Measurements from ENCODE around the gene MYMX.

Gene MYMX

DNA sequence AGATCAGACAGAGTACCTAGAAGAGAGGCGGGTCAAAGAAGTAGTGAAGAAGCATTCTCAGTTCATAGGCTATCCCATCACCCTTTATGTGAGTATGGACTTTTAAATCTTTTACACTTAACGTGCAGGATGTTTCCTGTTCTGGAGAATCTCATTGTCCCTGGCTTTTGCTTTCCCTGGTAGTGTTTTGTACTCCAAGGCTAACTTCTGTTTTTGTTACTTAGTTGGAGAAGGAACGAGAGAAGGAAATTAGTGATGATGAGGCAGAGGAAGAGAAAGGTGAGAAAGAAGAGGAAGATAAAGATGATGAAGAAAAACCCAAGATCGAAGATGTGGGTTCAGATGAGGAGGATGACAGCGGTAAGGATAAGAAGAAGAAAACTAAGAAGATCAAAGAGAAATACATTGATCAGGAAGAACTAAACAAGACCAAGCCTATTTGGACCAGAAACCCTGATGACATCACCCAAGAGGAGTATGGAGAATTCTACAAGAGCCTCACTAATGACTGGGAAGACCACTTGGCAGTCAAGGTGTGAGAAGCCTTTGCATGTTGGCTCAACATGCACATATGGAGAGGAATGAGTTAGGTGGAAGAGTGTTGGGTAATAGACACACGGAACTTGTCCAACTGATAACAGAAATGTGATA lies 33.5 kb downstream of the MYMX start:
- H3K36me3 ChIP-seq (replicated peaks in 1 of 2; ENCODE audit: control insufficient read depth in 2 of 2, insufficient read depth in 2 of 2, low read length in 2 of 2), result peaks cover 54 to 74% of the 10 kb centered on the region in 2 donors
- peaks cover 3% of the 10 kb centered on the region for H3K79me1 ChIP-seq (ENCODE audit: low read depth, low read length)
- H2BK120ac ChIP-seq (ENCODE audit: low read depth, low read length), result no peak overlapping the region
- no peak overlapping the region for H2BK15ac ChIP-seq (ENCODE audit: low read length)
- no peak overlapping the region for H3K4me3 ChIP-seq (ENCODE audit: low read length in 2 of 2)
- H3K18ac ChIP-seq (ENCODE audit: low read length), result no peak overlapping the region
- peaks cover 13 to 22% of the 10 kb centered on the region in 2 donors for H3K4me1 ChIP-seq (ENCODE audit: control insufficient read depth in 2 of 2, insufficient read depth in 1 of 2, low read depth in 1 of 2, low read length in 2 of 2)
- H3K4ac ChIP-seq (ENCODE audit: low read length), result no peak overlapping the region
- no peaks in the 10 kb centered on the region for H3K27me3 ChIP-seq (ENCODE audit: control insufficient read depth in 3 of 3, insufficient read depth in 3 of 3, low read depth in 1 of 3, low read length in 3 of 3)
- DNase-seq (ENCODE audit: low spot score), result no peak
- WGBS, 2 donors (ENCODE audit: extremely low coverage in 2 of 2, insufficient read length in 2 of 2, insufficient replicate concordance in 1 of 2), result 100% methylated on average over 1 of the region's 6 CpGs
- no peak overlapping the region for H2BK12ac ChIP-seq (ENCODE audit: low read length)
- no peak overlapping the region for H3K9ac ChIP-seq (ENCODE audit: low read depth, low read length, poor library complexity)
- no peak overlapping the region for H2BK5ac ChIP-seq (ENCODE audit: low read length)
- H3K4me2 ChIP-seq (ENCODE audit: insufficient read depth, low read length, poor library complexity, severe bottlenecking), result no peak overlapping the region
- no peaks in the 10 kb centered on the region for H3K9me3 ChIP-seq (replicated peaks in 1 of 2; ENCODE audit: control insufficient read depth in 2 of 2, insufficient read depth in 1 of 2, low read depth in 1 of 2, low read length in 2 of 2)
- H2AFZ ChIP-seq (ENCODE audit: low read length), result no peak overlapping the region
- no peak overlapping the region for H3K14ac ChIP-seq (ENCODE audit: low read length)
- H4K8ac ChIP-seq (ENCODE audit: low read depth, low read length), result no peak overlapping the region
- H3K23ac ChIP-seq (ENCODE audit: low read depth, low read length, poor library complexity), result no peak overlapping the region
- H3K27ac ChIP-seq (replicated peaks; ENCODE audit: low read length), result no peak overlapping the region
- H4K91ac ChIP-seq (ENCODE audit: low read depth, low read length, poor library complexity), result no peak overlapping the region
- no peak overlapping the region for H2AK5ac ChIP-seq (ENCODE audit: low read depth, low read length)

DNA sequence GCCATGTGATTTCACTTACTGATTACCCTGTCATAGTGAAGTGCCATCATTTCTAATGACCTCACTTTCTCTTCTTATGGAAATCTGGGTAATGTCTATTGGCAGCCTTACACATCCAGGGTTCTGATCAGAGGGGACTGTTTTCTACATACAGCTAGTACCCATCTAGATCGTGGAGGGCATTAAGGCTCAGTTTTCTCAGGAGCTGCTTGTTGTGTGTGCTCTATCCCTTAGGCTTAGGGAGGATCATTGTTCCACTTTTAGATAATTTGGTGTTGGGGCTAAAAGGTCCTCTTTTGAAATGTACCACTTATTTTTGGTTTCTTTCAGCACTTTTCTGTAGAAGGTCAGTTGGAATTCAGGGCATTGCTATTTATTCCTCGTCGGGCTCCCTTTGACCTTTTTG lies 34.0 kb downstream of the MYMX start:
- H3K27me3 ChIP-seq (ENCODE audit: control insufficient read depth in 3 of 3, insufficient read depth in 3 of 3, low read depth in 1 of 3, low read length in 3 of 3), result no peaks in the 10 kb centered on the region
- no CpG with 5 or more reads among the region's 3 CpGs for WGBS, 2 donors (ENCODE audit: extremely low coverage in 2 of 2, insufficient read length in 2 of 2, insufficient replicate concordance in 1 of 2)
- H3K9ac ChIP-seq (ENCODE audit: low read depth, low read length, poor library complexity), result no peak overlapping the region
- no peak for DNase-seq (ENCODE audit: low spot score)
- no peak overlapping the region for H3K4me3 ChIP-seq (ENCODE audit: low read length in 2 of 2)
- H4K91ac ChIP-seq (ENCODE audit: low read depth, low read length, poor library complexity), result no peak overlapping the region
- no peak overlapping the region for H2AK5ac ChIP-seq (ENCODE audit: low read depth, low read length)
- no peak overlapping the region for H3K14ac ChIP-seq (ENCODE audit: low read length)
- no peaks in the 10 kb centered on the region for H3K9me3 ChIP-seq (replicated peaks in 1 of 2; ENCODE audit: control insufficient read depth in 2 of 2, insufficient read depth in 1 of 2, low read depth in 1 of 2, low read length in 2 of 2)
- no peak overlapping the region for H3K4ac ChIP-seq (ENCODE audit: low read length)
- no peak overlapping the region for H3K18ac ChIP-seq (ENCODE audit: low read length)
- peaks cover 3% of the 10 kb centered on the region for H3K79me1 ChIP-seq (ENCODE audit: low read depth, low read length)
- H3K36me3 ChIP-seq (replicated peaks in 1 of 2; ENCODE audit: control insufficient read depth in 2 of 2, insufficient read depth in 2 of 2, low read length in 2 of 2), result peaks cover 57 to 79% of the 10 kb centered on the region in 2 donors
- no peak overlapping the region for H2BK12ac ChIP-seq (ENCODE audit: low read length)
- H3K27ac ChIP-seq (replicated peaks; ENCODE audit: low read length), result no peak overlapping the region
- H3K4me1 ChIP-seq (ENCODE audit: control insufficient read depth in 2 of 2, insufficient read depth in 1 of 2, low read depth in 1 of 2, low read length in 2 of 2), result peaks cover 8 to 16% of the 10 kb centered on the region in 2 donors
- no peak overlapping the region for H3K4me2 ChIP-seq (ENCODE audit: insufficient read depth, low read length, poor library complexity, severe bottlenecking)
- H2BK5ac ChIP-seq (ENCODE audit: low read length), result no peak overlapping the region
- H3K23ac ChIP-seq (ENCODE audit: low read depth, low read length, poor library complexity), result no peak overlapping the region
- H2BK120ac ChIP-seq (ENCODE audit: low read depth, low read length), result no peak overlapping the region
- H2AFZ ChIP-seq (ENCODE audit: low read length), result no peak overlapping the region
- no peak overlapping the region for H4K8ac ChIP-seq (ENCODE audit: low read depth, low read length)
- no peak overlapping the region for H2BK15ac ChIP-seq (ENCODE audit: low read length)

DNA sequence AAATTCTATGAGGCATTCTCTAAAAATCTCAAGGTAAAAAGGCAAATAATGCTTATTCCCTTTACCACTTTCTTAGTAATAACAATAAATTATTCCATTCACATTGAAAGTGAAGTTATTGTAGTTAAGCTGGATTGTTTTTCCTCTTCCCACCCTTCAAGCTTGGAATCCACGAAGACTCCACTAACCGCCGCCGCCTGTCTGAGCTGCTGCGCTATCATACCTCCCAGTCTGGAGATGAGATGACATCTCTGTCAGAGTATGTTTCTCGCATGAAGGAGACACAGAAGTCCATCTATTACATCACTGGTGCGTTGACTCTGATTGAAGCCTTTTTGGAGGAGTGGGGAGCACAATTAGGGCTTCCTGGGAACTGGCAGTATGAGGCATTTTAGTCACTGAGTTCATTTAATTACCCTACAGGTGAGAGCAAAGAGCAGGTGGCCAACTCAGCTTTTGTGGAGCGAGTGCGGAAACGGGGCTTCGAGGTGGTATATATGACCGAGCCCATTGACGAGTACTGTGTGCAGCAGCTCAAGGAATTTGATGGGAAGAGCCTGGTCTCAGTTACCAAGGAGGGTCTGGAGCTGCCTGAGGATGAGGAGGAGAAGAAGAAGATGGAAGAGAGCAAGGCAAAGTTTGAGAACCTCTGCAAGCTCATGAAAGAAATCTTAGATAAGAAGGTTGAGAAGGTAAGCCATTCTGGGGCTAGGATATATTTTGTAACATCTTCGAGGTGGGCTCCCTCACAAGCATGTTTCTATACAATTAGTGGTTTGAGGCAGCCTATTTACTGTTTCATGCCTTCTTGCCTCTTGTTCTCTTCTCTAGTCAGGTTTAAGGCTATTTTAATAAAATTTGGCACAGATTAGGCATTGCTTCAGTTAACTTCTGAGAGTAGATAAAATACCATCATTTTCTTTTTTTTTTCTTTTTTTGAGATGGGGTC lies 35.1 kb downstream of the MYMX start:
- no peak overlapping the region for H2BK15ac ChIP-seq (ENCODE audit: low read length)
- H3K14ac ChIP-seq (ENCODE audit: low read length), result no peak overlapping the region
- H3K4me3 ChIP-seq (ENCODE audit: low read length in 2 of 2), result no peak overlapping the region
- H4K8ac ChIP-seq (ENCODE audit: low read depth, low read length), result no peak overlapping the region
- no peak overlapping the region for H2AK5ac ChIP-seq (ENCODE audit: low read depth, low read length)
- peaks cover 59 to 84% of the 10 kb centered on the region in 2 donors for H3K36me3 ChIP-seq (replicated peaks in 1 of 2; ENCODE audit: control insufficient read depth in 2 of 2, insufficient read depth in 2 of 2, low read length in 2 of 2)
- H3K9ac ChIP-seq (ENCODE audit: low read depth, low read length, poor library complexity), result no peak overlapping the region
- peaks cover 15 to 18% of the 10 kb centered on the region in 2 donors for H3K4me1 ChIP-seq (ENCODE audit: control insufficient read depth in 2 of 2, insufficient read depth in 1 of 2, low read depth in 1 of 2, low read length in 2 of 2)
- H3K27me3 ChIP-seq (ENCODE audit: control insufficient read depth in 3 of 3, insufficient read depth in 3 of 3, low read depth in 1 of 3, low read length in 3 of 3), result no peaks in the 10 kb centered on the region
- H3K4ac ChIP-seq (ENCODE audit: low read length), result no peak overlapping the region
- H3K9me3 ChIP-seq (replicated peaks in 1 of 2; ENCODE audit: control insufficient read depth in 2 of 2, insufficient read depth in 1 of 2, low read depth in 1 of 2, low read length in 2 of 2), result no peaks in the 10 kb centered on the region
- no peak for DNase-seq (ENCODE audit: low spot score)
- no peak overlapping the region for H2BK12ac ChIP-seq (ENCODE audit: low read length)
- no peak overlapping the region for H2BK5ac ChIP-seq (ENCODE audit: low read length)
- WGBS, 2 donors (ENCODE audit: extremely low coverage in 2 of 2, insufficient read length in 2 of 2, insufficient replicate concordance in 1 of 2), result no CpG with 5 or more reads among the region's 14 CpGs
- H2AFZ ChIP-seq (ENCODE audit: low read length), result no peak overlapping the region
- no peak overlapping the region for H4K91ac ChIP-seq (ENCODE audit: low read depth, low read length, poor library complexity)
- peaks cover 3% of the 10 kb centered on the region for H3K79me1 ChIP-seq (ENCODE audit: low read depth, low read length)
- H3K18ac ChIP-seq (ENCODE audit: low read length), result no peak overlapping the region
- H3K27ac ChIP-seq (replicated peaks; ENCODE audit: low read length), result no peak overlapping the region
- H3K23ac ChIP-seq (ENCODE audit: low read depth, low read length, poor library complexity), result no peak overlapping the region
- H3K4me2 ChIP-seq (ENCODE audit: insufficient read depth, low read length, poor library complexity, severe bottlenecking), result no peak overlapping the region
- H2BK120ac ChIP-seq (ENCODE audit: low read depth, low read length), result no peak overlapping the region

All from neuronal stem cell (in vitro differentiated cells).